Measurements from ENCODE around the gene RHOF.

The RHOF gene

GRCh38 chr12:121822393-121823100 lies 29.1 kb upstream of the RHOF start:
- DNase-seq (ENCODE audit: insufficient read length, low spot score): no peak
- FAIRE-seq: no peak
- no peak for TF ChIP-seq PAX5 (IDR thresholded peaks at IDR 0.05; ENCODE audit: insufficient read depth, low read length, severe bottlenecking)
- TF ChIP-seq POLR2AphosphoS5 (IDR thresholded peaks at IDR 0.05; ENCODE audit: low read depth, low read length): no peak
- no peak for TF ChIP-seq SPI1 (IDR thresholded peaks at IDR 0.05; ENCODE audit: low read depth, low read length)
- no peak for TF ChIP-seq POU2F2 (IDR thresholded peaks at IDR 0.05; ENCODE audit: low read depth, low read length)
- no peak for TF ChIP-seq POLR2A (IDR thresholded peaks at IDR 0.05; ENCODE audit: low read depth, low read length)
- no peak for TF ChIP-seq TAF1 (IDR thresholded peaks at IDR 0.05; ENCODE audit: low read depth, low read length)

- no peak for TF ChIP-seq SPI1 (IDR thresholded peaks at IDR 0.05; ENCODE audit: low read depth, low read length)
- TF ChIP-seq PAX5 (IDR thresholded peaks at IDR 0.05; ENCODE audit: insufficient read depth, low read length, severe bottlenecking): no peak
- TF ChIP-seq POLR2A (IDR thresholded peaks at IDR 0.05; ENCODE audit: low read depth, low read length): no peak
- TF ChIP-seq POU2F2 (IDR thresholded peaks at IDR 0.05; ENCODE audit: low read depth, low read length): no peak
- TF ChIP-seq TAF1 (IDR thresholded peaks at IDR 0.05; ENCODE audit: low read depth, low read length): no peak
- TF ChIP-seq POLR2AphosphoS5 (IDR thresholded peaks at IDR 0.05; ENCODE audit: low read depth, low read length): no peak
- FAIRE-seq: peak; percentile 23
Observed at GRCh38 chr12:121820056-121820455, 26.6 kb upstream of the RHOF start.

GRCh38 chr12:121819212-121819949 lies 25.9 kb upstream of the RHOF start:
- no peak for FAIRE-seq

More at GRCh38 chr12:121820056-121820455, 26.6 kb upstream of the RHOF start:
- DNase-seq (ENCODE audit: insufficient read length, low spot score): no peak

GRCh38 chr12:121817648-121818043 lies 24.2 kb upstream of the RHOF start:
- no peak for FAIRE-seq
- no peak for TF ChIP-seq POLR2AphosphoS5 (IDR thresholded peaks at IDR 0.05; ENCODE audit: low read depth, low read length)
- no peak for TF ChIP-seq POU2F2 (IDR thresholded peaks at IDR 0.05; ENCODE audit: low read depth, low read length)
- no peak for TF ChIP-seq TAF1 (IDR thresholded peaks at IDR 0.05; ENCODE audit: low read depth, low read length)
- TF ChIP-seq SPI1 (IDR thresholded peaks at IDR 0.05; ENCODE audit: low read depth, low read length): no peak
- TF ChIP-seq PAX5 (IDR thresholded peaks at IDR 0.05; ENCODE audit: insufficient read depth, low read length, severe bottlenecking): no peak
- no peak for TF ChIP-seq POLR2A (IDR thresholded peaks at IDR 0.05; ENCODE audit: low read depth, low read length)

More at GRCh38 chr12:121819212-121819949, 25.9 kb upstream of the RHOF start:
- TF ChIP-seq POLR2A (IDR thresholded peaks at IDR 0.05; ENCODE audit: low read depth, low read length) (no peak), POLR2AphosphoS5 (IDR thresholded peaks at IDR 0.05; ENCODE audit: low read depth, low read length) (no peak), TAF1 (IDR thresholded peaks at IDR 0.05; ENCODE audit: low read depth, low read length) (no peak), PAX5 (IDR thresholded peaks at IDR 0.05; ENCODE audit: insufficient read depth, low read length, severe bottlenecking) (no peak), SPI1 (IDR thresholded peaks at IDR 0.05; ENCODE audit: low read depth, low read length) (no peak), POU2F2 (IDR thresholded peaks at IDR 0.05; ENCODE audit: low read depth, low read length) (no peak)
- DNase-seq (ENCODE audit: insufficient read length, low spot score): no peak

DNA sequence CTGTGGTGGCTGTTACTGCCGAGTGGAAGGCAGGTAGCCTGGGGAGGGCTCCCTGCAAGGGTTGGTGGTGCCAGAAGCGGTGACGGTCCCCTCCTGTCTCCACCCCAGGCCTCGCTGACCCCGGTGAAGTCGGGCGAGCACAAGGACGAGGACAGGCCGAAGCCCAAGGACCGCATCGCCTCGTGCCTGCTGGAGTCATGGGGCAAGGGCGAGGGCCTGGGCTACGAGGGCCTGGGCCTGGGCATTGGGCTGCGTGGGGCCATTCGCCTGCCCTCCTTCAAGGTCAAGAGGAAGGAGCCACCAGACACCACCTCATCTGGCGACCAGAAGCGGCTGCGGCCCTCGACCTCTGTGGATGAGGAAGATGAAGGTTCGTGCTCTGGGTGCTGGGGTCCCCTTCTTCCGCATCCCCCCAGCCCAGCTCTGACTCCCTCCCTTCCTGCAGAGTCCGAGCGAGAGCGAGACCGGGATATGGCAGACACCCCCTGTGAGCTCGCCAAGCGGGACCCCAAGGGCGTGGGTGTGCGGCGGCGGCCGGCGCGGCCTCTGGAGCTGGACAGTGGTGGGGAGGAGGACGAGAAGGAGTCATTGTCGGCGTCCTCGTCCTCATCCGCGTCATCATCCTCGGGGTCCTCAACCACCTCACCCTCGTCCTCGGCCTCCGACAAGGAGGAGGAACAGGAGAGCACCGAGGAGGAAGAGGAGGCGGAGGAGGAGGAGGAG lies 23.6 kb upstream of the RHOF start:
- FAIRE-seq: no peak
- TF ChIP-seq POLR2A (IDR thresholded peaks at IDR 0.05; ENCODE audit: low read depth, low read length) (no peak), PAX5 (IDR thresholded peaks at IDR 0.05; ENCODE audit: insufficient read depth, low read length, severe bottlenecking) (no peak), POLR2AphosphoS5 (IDR thresholded peaks at IDR 0.05; ENCODE audit: low read depth, low read length) (no peak), TAF1 (IDR thresholded peaks at IDR 0.05; ENCODE audit: low read depth, low read length) (no peak), SPI1 (IDR thresholded peaks at IDR 0.05; ENCODE audit: low read depth, low read length) (no peak), POU2F2 (IDR thresholded peaks at IDR 0.05; ENCODE audit: low read depth, low read length) (no peak)
- DNase-seq (ENCODE audit: insufficient read length, low spot score): no peak

More at GRCh38 chr12:121817648-121818043, 24.2 kb upstream of the RHOF start:
- DNase-seq (ENCODE audit: insufficient read length, low spot score): no peak

- TF ChIP-seq POLR2A (IDR thresholded peaks at IDR 0.05; ENCODE audit: low read depth, low read length): no peak
- TF ChIP-seq PAX5 (IDR thresholded peaks at IDR 0.05; ENCODE audit: insufficient read depth, low read length, severe bottlenecking): no peak
- TF ChIP-seq POLR2AphosphoS5 (IDR thresholded peaks at IDR 0.05; ENCODE audit: low read depth, low read length): no peak
- no peak for TF ChIP-seq TAF1 (IDR thresholded peaks at IDR 0.05; ENCODE audit: low read depth, low read length)
- no peak for TF ChIP-seq SPI1 (IDR thresholded peaks at IDR 0.05; ENCODE audit: low read depth, low read length)
- no peak for TF ChIP-seq POU2F2 (IDR thresholded peaks at IDR 0.05; ENCODE audit: low read depth, low read length)
- no peak for DNase-seq (ENCODE audit: insufficient read length, low spot score)
- FAIRE-seq: no peak
Observed at GRCh38 chr12:121815263-121815662, 21.8 kb upstream of the RHOF start.

DNA sequence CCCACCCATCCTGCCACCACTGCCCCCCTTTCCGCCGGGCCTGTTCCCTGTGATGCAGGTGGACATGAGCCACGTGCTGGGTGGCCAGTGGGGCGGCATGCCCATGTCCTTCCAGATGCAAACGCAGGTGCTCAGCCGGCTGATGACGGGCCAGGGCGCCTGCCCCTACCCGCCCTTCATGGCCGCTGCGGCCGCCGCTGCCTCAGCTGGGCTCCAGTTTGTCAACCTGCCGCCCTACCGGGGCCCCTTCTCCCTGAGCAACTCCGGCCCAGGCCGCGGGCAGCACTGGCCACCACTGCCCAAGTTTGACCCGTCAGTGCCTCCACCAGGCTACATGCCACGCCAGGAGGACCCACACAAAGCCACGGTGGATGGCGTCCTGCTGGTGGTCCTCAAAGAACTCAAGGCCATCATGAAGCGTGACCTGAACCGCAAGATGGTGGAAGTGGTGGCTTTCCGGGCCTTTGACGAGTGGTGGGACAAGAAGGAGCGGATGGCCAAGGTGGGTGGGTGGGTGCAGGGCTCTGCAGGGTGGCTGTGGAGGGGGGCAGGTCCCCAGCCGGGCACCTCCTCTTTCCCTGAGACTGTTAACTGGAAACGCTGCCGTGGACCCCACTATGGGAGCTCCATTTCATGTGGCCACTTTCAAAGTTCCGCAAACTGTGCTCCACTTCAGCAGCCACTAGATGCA lies 21.1 kb upstream of the RHOF start:
- no peak for TF ChIP-seq SPI1 (IDR thresholded peaks at IDR 0.05; ENCODE audit: low read depth, low read length)
- no peak for TF ChIP-seq POLR2AphosphoS5 (IDR thresholded peaks at IDR 0.05; ENCODE audit: low read depth, low read length)
- no peak for TF ChIP-seq POLR2A (IDR thresholded peaks at IDR 0.05; ENCODE audit: low read depth, low read length)
- no peak for TF ChIP-seq TAF1 (IDR thresholded peaks at IDR 0.05; ENCODE audit: low read depth, low read length)
- TF ChIP-seq POU2F2 (IDR thresholded peaks at IDR 0.05; ENCODE audit: low read depth, low read length): no peak
- no peak for TF ChIP-seq PAX5 (IDR thresholded peaks at IDR 0.05; ENCODE audit: insufficient read depth, low read length, severe bottlenecking)
- FAIRE-seq (no peak), DNase-seq (ENCODE audit: insufficient read length, low spot score) (no peak)

- FAIRE-seq (no peak), DNase-seq (ENCODE audit: insufficient read length, low spot score) (no peak)
- no peak for TF ChIP-seq POU2F2 (IDR thresholded peaks at IDR 0.05; ENCODE audit: low read depth, low read length)
- TF ChIP-seq SPI1 (IDR thresholded peaks at IDR 0.05; ENCODE audit: low read depth, low read length): no peak
- TF ChIP-seq POLR2A (IDR thresholded peaks at IDR 0.05; ENCODE audit: low read depth, low read length): no peak
- no peak for TF ChIP-seq POLR2AphosphoS5 (IDR thresholded peaks at IDR 0.05; ENCODE audit: low read depth, low read length)
- TF ChIP-seq TAF1 (IDR thresholded peaks at IDR 0.05; ENCODE audit: low read depth, low read length): no peak
- TF ChIP-seq PAX5 (IDR thresholded peaks at IDR 0.05; ENCODE audit: insufficient read depth, low read length, severe bottlenecking): no peak
Observed at GRCh38 chr12:121813951-121814350, 20.5 kb upstream of the RHOF start.
